ENCODE measurements around the gene PHB1.

Gene PHB1

DNA sequence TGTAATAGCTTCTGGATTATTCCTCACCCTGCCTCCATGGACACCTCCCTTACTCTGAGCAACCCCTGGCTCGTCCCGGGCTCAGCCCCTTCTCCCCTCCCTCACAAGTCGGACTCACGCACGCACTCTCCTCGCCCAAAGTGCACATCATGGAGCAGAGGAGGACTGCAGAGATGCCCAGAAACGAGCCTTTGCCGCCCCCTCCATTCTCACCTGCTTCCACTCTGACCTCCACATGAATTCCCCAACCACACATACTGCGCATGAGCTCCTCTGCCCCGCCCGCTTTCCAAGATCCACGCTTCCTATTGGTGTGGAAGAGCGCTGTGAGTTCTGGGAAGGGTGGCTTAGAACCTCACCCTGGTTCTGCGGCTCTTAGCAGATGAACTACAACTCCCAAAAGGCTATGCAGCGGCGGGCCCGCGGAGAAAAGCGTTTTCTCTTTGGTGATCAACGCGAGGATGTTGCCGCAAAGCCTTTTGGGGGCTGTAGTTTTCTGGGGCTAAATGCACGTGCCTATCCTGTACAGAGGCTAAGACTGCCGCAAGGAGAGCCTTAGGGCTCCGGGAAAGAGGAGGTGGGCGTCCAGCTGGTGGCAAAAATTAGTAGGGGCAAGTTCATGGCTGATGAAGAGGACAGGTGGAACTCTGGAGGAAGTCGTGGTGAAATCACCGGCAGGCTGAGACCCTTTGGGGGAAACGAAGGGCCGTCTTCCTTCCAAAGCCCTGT is at the start of gene PHB1:
Gene PHB1 (minus strand): TSS at position 261 of the 729 bp plus-strand sequence. CDS start 1,618 bp downstream, outside the sequence.
- DNase-seq: peak; percentile 99 to 100

GRCh38 chr17:49464049-49464448 is 49.4 kb upstream of the PHB1 start:
- DNase-seq: no peak

- DNase-seq: no peak
Measured at GRCh38 chr17:49461580-49461979, 46.9 kb upstream of the PHB1 start.

GRCh38 chr17:49460401-49460800 is 45.7 kb upstream of the PHB1 start:
- no peak for DNase-seq

- DNase-seq: no peak
Measured at GRCh38 chr17:49459401-49459984, 44.8 kb upstream of the PHB1 start.

DNA sequence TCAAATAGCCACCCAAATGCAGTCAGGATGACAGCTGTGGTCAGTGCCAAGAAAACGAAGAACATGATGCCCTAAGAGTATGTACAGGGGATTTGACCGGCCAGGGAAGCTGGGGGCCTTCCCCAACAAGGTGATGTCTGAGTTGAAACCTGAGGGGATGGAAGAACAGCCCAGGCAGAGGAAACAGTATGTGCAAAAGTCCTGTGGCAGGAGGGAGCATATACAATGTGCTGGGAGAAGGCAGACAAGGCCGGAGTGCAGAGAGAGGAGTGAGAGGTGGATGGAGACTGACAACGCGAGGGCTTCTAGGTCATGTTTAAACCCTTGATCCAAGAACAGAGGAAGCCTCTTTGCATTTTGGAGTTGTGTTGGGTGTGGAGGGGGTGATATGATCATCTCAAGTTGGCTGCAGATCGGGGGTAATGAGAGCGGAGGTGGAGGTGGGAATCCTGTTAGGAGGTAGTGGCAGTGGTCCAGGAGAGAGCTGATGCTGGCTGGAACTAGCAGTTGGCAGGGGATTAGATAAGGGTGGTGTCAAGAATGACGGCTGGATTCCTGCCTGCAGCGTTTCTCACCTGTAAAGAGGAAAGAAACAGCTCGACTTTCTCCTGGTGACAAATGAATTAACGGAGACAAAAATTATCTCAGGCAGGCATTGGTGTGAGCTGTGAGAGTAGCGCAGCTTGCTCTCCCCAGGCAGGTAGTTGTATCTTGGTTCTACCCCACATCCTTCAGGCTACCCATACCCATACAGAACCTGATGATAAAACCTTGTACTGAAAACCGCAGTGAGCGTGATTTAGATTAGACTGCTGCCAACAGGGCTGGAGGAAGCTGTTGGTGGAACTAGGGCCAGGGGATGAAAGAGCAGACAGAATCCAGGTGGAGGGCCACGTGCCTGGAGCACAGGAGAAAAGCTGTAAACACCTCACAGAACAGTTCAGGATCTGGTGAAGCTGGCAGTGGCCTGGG is 43.2 kb upstream of the PHB1 start:
- DNase-seq: no peak

- no peak for DNase-seq
Measured at GRCh38 chr17:49456183-49456965, 41.7 kb upstream of the PHB1 start.

DNA sequence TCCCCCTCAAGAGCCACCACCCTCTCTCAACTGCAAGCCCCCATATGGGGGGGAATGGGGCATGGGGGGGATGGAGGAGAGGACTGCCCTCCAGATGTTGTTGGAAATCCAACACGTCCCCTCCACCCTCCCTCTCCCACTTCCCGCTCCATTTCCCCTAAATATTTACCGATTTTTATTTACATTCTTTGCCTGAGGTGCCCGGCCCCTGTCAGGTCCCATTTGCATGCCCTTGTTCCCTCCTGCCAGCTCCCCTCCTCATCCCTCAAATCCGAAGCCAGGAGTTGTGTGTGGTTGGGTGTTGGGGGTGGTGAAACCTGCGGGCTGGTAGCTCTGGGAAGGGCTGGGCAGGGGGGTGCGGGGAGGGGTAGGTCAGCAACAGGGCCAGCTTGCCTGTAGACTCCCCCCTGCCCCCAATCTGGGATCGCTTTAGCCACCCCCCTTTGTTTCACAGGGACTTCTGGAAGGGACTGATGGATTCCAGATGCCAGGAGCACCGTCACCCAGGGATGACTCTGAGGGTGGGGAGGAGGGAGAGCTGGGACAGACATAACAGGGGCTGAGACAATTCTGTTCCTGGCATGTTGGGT is 40.7 kb upstream of the PHB1 start:
- DNase-seq: no peak

DNA sequence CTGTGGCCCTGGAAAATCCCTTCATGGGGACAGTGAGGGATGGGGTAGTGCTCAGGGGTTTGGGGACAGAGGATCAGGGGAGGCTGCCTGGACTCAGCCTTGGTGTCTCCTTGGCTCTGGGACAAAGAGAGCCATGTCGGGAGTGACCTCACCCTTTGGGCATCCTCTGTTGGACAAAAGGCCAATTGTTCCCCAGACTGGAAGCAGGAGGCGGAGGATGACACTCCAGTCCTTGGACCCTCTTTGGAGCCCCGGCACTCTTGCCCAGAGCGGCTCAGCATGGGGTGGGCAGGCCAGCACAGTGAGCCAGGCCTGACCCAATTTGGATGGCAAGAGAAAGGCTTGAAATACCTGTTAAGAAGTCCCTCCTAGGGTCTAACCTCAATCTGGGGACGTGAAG is 39.4 kb upstream of the PHB1 start:
- no peak for DNase-seq

- no peak for DNase-seq
Measured at GRCh38 chr17:49452661-49453060, 38.0 kb upstream of the PHB1 start.

DNA sequence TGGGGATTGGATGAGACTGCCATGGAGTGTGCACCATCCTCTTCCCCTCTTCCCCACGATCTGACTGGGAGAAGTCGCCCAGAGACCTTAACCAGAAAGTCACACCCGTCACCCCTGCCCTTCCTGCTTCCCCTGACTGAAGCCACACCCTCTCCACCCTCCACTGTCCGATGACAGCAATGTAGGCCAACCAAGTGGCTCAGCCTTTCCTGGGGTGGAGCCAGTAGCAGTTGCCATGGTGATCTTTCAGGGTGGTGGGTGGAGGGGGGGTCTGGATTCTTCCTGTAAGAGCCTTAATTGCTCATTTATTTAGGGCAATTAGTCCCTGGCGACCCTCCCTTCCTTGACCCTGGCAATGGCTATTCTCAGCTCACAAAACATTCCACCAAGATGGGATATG is 37.5 kb upstream of the PHB1 start:
- DNase-seq: no peak

DNA sequence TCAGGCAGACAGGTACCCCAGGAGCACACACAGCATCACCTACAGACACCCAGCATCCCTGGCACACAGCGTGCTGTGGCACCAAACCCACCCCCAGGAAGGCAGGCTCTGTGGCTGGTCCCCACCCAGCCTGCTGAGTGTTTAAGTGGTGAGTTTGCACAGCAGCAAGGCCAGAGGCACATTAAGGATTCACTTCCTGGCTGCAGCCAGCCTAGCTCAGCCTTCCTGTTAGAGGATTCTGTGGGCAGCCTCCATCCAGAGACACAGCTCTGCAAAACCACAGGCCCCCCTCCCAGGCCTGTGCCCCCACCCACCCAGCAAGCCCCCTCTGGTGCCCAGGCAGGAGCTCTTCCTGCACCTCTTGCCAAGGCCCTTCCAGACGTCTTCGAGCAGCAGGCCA is 36.1 kb upstream of the PHB1 start:
- no peak for DNase-seq

- DNase-seq: no peak
Measured at GRCh38 chr17:49450181-49450580, 35.5 kb upstream of the PHB1 start.

DNA sequence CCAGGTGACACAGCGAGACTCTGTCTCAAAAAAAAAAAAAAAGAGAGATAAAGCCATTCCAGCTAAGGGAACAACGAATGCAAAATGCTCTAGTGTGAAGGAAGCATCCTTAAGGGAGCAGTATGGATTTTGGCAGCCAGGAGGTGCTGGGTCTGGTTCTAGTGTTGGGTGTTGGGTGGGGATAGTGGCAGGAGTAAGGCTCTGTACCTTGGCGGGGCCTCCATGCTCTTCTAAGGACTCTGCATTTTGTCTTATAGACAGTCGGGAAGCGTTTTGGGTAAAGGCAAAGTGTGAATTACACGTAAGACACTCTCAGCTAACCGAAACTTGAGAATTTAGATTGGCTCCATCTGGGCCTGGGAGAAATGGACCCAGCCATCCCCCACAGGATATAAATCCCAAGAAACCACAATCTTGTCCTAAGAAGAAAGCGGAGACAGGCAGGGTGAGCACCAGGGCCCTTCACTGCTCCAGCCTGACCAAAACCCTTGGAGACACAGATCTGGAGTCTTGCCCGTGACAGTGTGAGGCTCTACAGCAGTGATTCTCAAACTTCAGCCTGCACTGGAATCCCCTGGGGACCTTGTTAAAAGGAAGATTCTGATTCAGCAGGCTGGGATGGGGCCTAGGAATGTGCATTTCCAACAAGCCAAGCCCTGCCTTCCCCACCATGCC is 33.1 kb upstream of the PHB1 start:
- no peak for DNase-seq

DNA sequence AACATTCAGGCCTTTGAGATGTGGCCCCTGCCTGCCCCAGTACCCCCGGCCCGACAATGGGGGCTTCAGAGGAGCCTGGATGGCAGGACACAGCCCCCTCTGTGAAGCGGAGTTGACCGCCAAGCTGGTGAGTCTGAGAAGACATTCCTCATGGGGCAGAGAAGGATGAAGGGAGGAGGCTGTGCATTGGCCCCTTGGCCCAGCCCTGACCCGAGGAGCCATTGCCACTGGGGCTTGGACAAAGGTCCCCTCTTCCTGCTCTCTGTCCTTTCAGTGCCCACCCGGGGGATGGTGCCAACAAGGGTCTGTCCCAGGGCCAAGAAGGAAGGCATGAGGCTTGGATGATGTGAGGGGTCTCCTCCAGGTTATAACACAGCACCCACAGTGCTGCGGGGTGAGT is 30.9 kb upstream of the PHB1 start:
- DNase-seq: no peak

DNA sequence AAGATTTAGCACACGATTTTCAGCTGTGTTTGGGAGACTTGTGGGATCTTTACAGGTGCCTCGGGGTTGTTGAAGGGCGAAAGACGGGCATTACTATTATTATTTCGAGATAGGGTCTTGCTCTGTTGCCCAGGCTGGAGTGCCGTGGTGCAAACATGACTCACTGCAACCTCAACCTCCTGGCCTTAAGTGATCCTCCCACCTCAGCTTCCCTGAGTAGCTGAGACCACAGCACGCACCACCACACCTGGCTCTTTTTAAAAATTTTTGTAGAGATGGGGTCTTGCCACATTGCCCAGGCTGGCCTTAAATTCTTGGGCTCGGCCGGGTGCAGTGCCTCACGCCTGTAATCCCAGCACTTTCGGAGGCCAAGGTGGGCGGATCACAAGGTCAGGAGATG is 29.7 kb upstream of the PHB1 start:
- DNase-seq: no peak

GRCh38 chr17:49443862-49444261 is 29.2 kb upstream of the PHB1 start:
- DNase-seq: no peak

- no peak for DNase-seq
Measured at GRCh38 chr17:49442041-49442440, 27.4 kb upstream of the PHB1 start.

DNA sequence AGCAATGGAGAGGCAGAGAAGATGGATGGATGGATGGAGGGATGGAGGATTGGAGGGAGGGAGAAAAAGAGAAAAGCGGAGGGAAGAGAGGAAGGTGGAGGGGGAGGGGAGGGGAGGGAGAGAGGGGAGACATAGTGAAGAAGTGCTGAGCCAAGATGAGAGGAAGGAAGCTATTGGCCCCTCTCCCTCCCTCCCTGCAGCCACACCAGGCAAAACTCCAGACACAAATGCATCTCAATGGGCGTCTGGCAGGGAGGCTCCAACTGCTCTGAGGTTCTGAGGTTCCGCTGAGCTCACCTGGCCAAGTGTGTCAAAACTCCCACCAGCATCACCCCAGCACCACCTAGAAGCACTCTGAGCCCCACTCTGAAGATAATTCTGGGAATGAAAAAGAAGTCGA is 26.9 kb upstream of the PHB1 start:
- no peak for DNase-seq

DNA sequence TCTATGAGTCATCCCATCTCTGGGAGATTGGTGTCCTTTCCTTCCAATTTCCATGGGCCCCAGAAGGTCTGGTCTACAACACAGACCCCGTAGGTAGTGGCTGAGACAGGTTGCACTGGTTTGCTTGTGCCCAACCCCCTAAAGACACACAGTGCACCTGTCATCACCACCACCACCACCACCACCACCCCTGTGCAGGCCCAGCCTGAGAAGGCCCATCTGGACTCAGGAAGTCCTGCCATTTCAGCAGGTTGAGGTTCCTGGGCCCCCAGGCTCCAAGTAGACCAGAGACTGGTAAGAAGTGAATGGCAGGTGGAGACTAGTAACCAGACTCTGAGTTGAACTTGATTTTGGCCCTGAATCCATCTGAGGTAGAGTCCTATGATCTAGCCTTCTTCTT is 25.9 kb upstream of the PHB1 start:
- no peak for DNase-seq

DNA sequence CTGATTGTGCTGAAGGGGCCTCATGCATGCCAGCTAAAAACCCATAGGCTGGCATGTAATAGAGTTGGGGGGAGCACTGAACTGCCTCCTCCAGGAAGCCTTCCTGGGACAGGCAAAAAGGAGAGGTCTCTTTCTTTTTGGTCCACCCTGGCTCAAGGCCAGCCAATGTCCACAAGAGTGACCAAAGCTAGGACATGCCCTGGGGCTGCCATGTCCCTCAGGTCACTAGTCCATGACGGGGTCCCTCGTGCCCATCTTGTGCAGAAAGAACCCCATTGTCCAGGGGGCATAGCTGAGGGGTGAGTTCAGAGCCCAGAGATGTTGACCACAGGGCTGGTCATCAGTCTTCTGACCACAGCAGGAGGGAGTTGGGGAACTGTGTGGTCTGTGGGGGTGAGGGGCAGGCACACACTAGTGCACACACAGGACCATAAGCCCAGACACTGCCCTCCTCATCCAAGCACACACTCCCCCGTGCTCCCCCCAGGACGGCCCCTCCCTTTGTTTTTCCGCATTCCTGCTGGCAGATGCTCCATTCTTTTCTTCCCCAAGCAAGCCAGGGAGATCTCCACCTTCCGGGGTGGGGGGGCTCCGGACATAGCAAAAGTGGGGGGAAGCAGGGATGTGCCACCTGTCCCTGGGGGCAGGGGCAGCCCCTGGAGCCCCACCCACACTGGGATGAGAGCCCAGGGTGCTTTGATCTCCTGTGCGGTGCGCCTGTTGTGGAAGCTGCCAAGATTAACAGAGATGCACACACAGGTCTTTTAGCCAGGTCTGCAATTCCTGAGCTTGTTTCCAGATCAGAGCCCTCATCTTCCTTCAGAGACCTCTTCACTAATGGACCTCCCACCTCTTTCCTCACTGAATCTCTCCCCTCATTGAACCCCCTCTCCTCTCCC is 25.2 kb upstream of the PHB1 start:
- no peak for DNase-seq
